ENCODE measurements around the gene UCP2. TPM values are rescaled to one million over a fixed set of nuclear protein-coding genes. Genes with fewer than 3 reads are reported as not detected.

Gene UCP2
- total RNA-seq, 4 donors from 2014 or later, result 9.8 to 27.3 (median 12.9) TPM

GRCh38 chr11:74009675-74010305, 27.1 kb upstream of the UCP2 start:
- no peaks in the 10 kb centered on the region for H3K27me3 ChIP-seq
- H3K4me1 ChIP-seq, result peaks cover 21% of the 10 kb centered on the region
- H3K9me3 ChIP-seq, result no peaks in the 10 kb centered on the region
- 87% methylated on average over 5 of the region's 5 CpGs for WGBS
- no peak for DNase-seq (ENCODE audit: low spot score in 2 of 2)
- no peak overlapping the region for H3K4me3 ChIP-seq
- peaks cover 10% of the 10 kb centered on the region for H3K36me3 ChIP-seq
- H3K27ac ChIP-seq, result no peak overlapping the region
- TF ChIP-seq EP300 (IDR thresholded peaks at IDR 0.05), result no peak
- TF ChIP-seq POLR2A (IDR thresholded peaks at IDR 0.05), result no peak
- no peak for TF ChIP-seq POLR2AphosphoS5 (IDR thresholded peaks at IDR 0.05)
- no peak for TF ChIP-seq CTCF (IDR thresholded peaks at IDR 0.05)

GRCh38 chr11:74009230-74009547, 26.5 kb upstream of the UCP2 start:
- DNase-seq (ENCODE audit: low spot score in 2 of 2), result no peak
- Histone ChIP-seq H3K9me3 (no peaks in the 10 kb centered on the region), H3K4me1 (peaks cover 21% of the 10 kb centered on the region), H3K4me3 (no peak overlapping the region), H3K36me3 (peaks cover 14% of the 10 kb centered on the region), H3K27me3 (no peaks in the 10 kb centered on the region), H3K27ac (no peak overlapping the region)
- TF ChIP-seq EP300 (IDR thresholded peaks at IDR 0.05) (no peak), POLR2A (IDR thresholded peaks at IDR 0.05) (no peak), POLR2AphosphoS5 (IDR thresholded peaks at IDR 0.05) (no peak), CTCF (IDR thresholded peaks at IDR 0.05) (no peak)
- WGBS, result 85% methylated on average over 3 of the region's 3 CpGs

- Histone ChIP-seq H3K4me1 (peaks cover 21% of the 10 kb centered on the region), H3K27me3 (no peaks in the 10 kb centered on the region), H3K9me3 (no peaks in the 10 kb centered on the region), H3K4me3 (no peak within 1 kb of the TSS), H3K36me3 (peaks cover 18% of the 10 kb centered on the region), H3K27ac (no peak within 1 kb of the TSS)
- 74% methylated on average over 9 of the region's 9 CpGs for WGBS
- no peak for DNase-seq (ENCODE audit: low spot score in 2 of 2)
- no peak for TF ChIP-seq EP300 (IDR thresholded peaks at IDR 0.05)
- TF ChIP-seq POLR2AphosphoS5 (IDR thresholded peaks at IDR 0.05), result no peak
- no peak for TF ChIP-seq POLR2A (IDR thresholded peaks at IDR 0.05)
- no peak for TF ChIP-seq CTCF (IDR thresholded peaks at IDR 0.05)
Observed at GRCh38 chr11:74008373-74009229, 26.0 kb upstream of the UCP2 start, which contains the start of gene UCP3. TSS of gene UCP3 (minus strand) at chr11:74009085. CDS start at chr11:74007042, 2,043 bp downstream.

- WGBS, result 90% methylated on average over 6 of the region's 6 CpGs
- DNase-seq (ENCODE audit: low spot score in 2 of 2), result no peak
- Histone ChIP-seq H3K4me1 (peaks cover 21% of the 10 kb centered on the region), H3K36me3 (peaks cover 21% of the 10 kb centered on the region), H3K9me3 (no peaks in the 10 kb centered on the region), H3K27ac (no peak overlapping the region), H3K4me3 (no peak overlapping the region), H3K27me3 (no peaks in the 10 kb centered on the region)
- TF ChIP-seq EP300 (IDR thresholded peaks at IDR 0.05) (no peak), POLR2A (IDR thresholded peaks at IDR 0.05) (no peak), POLR2AphosphoS5 (IDR thresholded peaks at IDR 0.05) (no peak), CTCF (IDR thresholded peaks at IDR 0.05) (no peak)
Observed at GRCh38 chr11:74007691-74008372, 25.2 kb upstream of the UCP2 start.
